Neural cell (in vitro differentiated cells): ENCODE results near the gene TMEM258. TPM values are rescaled to one million over a fixed set of nuclear protein-coding genes. Genes with fewer than 3 reads are reported as not detected.

Experiments used
- H2AFZ ChIP-seq: fragments of 200-600, 300-800 bp; sonication (generic), shearing (Covaris generic); 2 replicates; pipeline ENCODE4 v1.6.0; 2014; ENCODE audit warnings: low read depth, mild to moderate bottlenecking, antibody characterized with exemption, low read length, moderate library complexity
- H3F3A ChIP-seq: fragments of 200-600 bp; shearing (Covaris generic); 2 replicates; pipeline ENCODE4 v1.6.1; 2016; ENCODE audit warnings: mild to moderate bottlenecking, moderate library complexity, mixed read lengths, antibody characterized with exemption, low read length; ENCODE audit not compliant: insufficient read depth, poor library complexity, severe bottlenecking
- H3K27ac ChIP-seq: fragments of 200-600, 300-800 bp; sonication (generic), shearing (Covaris generic); 2 replicates; pipeline ENCODE4 v1.5.1; 2014; ENCODE audit warnings: mild to moderate bottlenecking, low read length, moderate library complexity
- H3K27me3 ChIP-seq: fragments of 300-800, 200-600 bp; sonication (generic), shearing (Covaris generic); 2 replicates; pipeline ENCODE4 v1.6.0; 2014; ENCODE audit warnings: mild to moderate bottlenecking, low read depth, low read length, moderate library complexity; ENCODE audit not compliant: insufficient read depth
- H3K36me3 ChIP-seq: fragments of 300-800, 200-600 bp; sonication (generic), shearing (Covaris generic); 2 replicates; pipeline ENCODE4 v1.5.1; 2014; ENCODE audit warnings: mild to moderate bottlenecking, antibody characterized with exemption, low read length, moderate library complexity; ENCODE audit not compliant: insufficient read depth
- H3K4me2 ChIP-seq: fragments of 300-800, 200-600 bp; sonication (generic), shearing (Covaris generic); 2 replicates; pipeline ENCODE4 v1.6.0; 2014; ENCODE audit warnings: mild to moderate bottlenecking, low read length
- H3K4me3 ChIP-seq: fragments of 300-800, 200-600 bp; sonication (generic), shearing (Covaris generic); 2 replicates; pipeline ENCODE4 v1.5.1; 2014; ENCODE audit warnings: mild to moderate bottlenecking, low read length, moderate library complexity
- H3K79me2 ChIP-seq: fragments of 200-600 bp; shearing (Covaris generic); replicated peaks from 2 replicates; pipeline ENCODE4 v1.6.0; 2014; ENCODE audit warnings: mild to moderate bottlenecking, low read length, moderate library complexity; ENCODE audit not compliant: insufficient read depth
- H3K9ac ChIP-seq: fragments of 300-800, 200-600 bp; sonication (generic), shearing (Covaris generic); 2 replicates; pipeline ENCODE4 v1.6.1; 2016; ENCODE audit warnings: mild to moderate bottlenecking, low read length, mixed read lengths
- H3K9me2 ChIP-seq: fragments of 200-600 bp; shearing (Covaris generic); 2 replicates; pipeline ENCODE4 v1.6.1; 2016; ENCODE audit warnings: mild to moderate bottlenecking, low read length, mixed read lengths; ENCODE audit not compliant: insufficient read depth
- H3K9me3 ChIP-seq: fragments of 200-600, 300-800 bp; sonication (generic), shearing (Covaris generic); 2 replicates; pipeline ENCODE4 v1.6.1; 2016; ENCODE audit warnings: mild to moderate bottlenecking, mixed run types, low read length, moderate library complexity, mixed read lengths
- H4K20me1 ChIP-seq: fragments of 200-600 bp; shearing (Covaris generic); 2 replicates; pipeline ENCODE4 v1.6.1; 2016; ENCODE audit warnings: mild to moderate bottlenecking, mixed run types; ENCODE audit not compliant: insufficient read depth
- CTCF ChIP-seq: fragments of 450-650 bp; IDR thresholded peaks from 2 replicates; pipeline ENCODE4 v1.5.1; 2014; ENCODE audit warnings: antibody characterized with exemption, mild to moderate bottlenecking, moderate library complexity; ENCODE audit not compliant: poor library complexity, severe bottlenecking
- EP300 ChIP-seq: fragments of 450-650 bp; conservative IDR thresholded peaks from 2 replicates; pipeline ENCODE4 v1.6.1; 2014; ENCODE audit warnings: antibody characterized with exemption, mild to moderate bottlenecking, moderate library complexity; ENCODE audit not compliant: poor library complexity, severe bottlenecking
- EZH2 ChIP-seq: fragments of 200-600, 300-800 bp; shearing (Covaris generic), sonication (generic); IDR thresholded peaks from 2 replicates; pipeline ENCODE4 v1.6.1; 2014; ENCODE audit warnings: antibody characterized with exemption, low read length, borderline replicate concordance, mild to moderate bottlenecking; ENCODE audit not compliant: insufficient read depth, poor library complexity, severe bottlenecking
- MXI1 ChIP-seq: fragments of 450-650 bp; conservative IDR thresholded peaks from 2 replicates; pipeline ENCODE4 v1.6.1; 2014; ENCODE audit warnings: antibody characterized with exemption, mild to moderate bottlenecking; ENCODE audit not compliant: poor library complexity, severe bottlenecking
- POLR2AphosphoS5 ChIP-seq: IDR thresholded peaks from 2 replicates; pipeline ENCODE4 v1.6.1; 2012
- RAD21 ChIP-seq: fragments of 450-650 bp; conservative IDR thresholded peaks from 2 replicates; pipeline ENCODE4 v1.6.1; 2014; ENCODE audit warnings: antibody characterized with exemption, mild to moderate bottlenecking, moderate library complexity
- REST ChIP-seq: IDR thresholded peaks from 2 replicates; pipeline ENCODE4 v1.6.1; 2012; ENCODE audit warnings: borderline replicate concordance
- SMC3 ChIP-seq: fragments of 450-650 bp; conservative IDR thresholded peaks from 2 replicates; pipeline ENCODE4 v1.6.1; 2014; ENCODE audit warnings: antibody characterized with exemption, mild to moderate bottlenecking, moderate library complexity; ENCODE audit not compliant: poor library complexity
- TAF1 ChIP-seq: IDR thresholded peaks from 2 replicates; pipeline ENCODE4 v1.6.1; 2012; ENCODE audit warnings: low read depth
- polyA plus RNA-seq: library from polyadenylated mRNA; depleted of rRNA; stranded (reverse); fragments of >200 nt; gene quantifications from 2 replicates; pipeline ENCODE4 v1.2.3, GENCODE V29; 2014

The TMEM258 gene
- polyA plus RNA-seq, 1 donor from 2014 or later = 134 TPM

- no peak overlapping the region for H3K27ac ChIP-seq
- H2AFZ ChIP-seq = no peak overlapping the region
- H3K27me3 ChIP-seq = no peaks in the 10 kb centered on the region
- peaks cover 4% of the 10 kb centered on the region for H4K20me1 ChIP-seq
- H3K9me2 ChIP-seq = no peaks in the 10 kb centered on the region
- no peak overlapping the region for H3K9ac ChIP-seq
- TF ChIP-seq MXI1 (no peak), EP300 (no peak), TAF1 (no peak), REST (no peak), POLR2AphosphoS5 (no peak), SMC3 (no peak), CTCF (no peak), EZH2 (no peak), RAD21 (no peak)
- peaks cover 47% of the 10 kb centered on the region for H3K79me2 ChIP-seq
- no peaks in the 10 kb centered on the region for H3K9me3 ChIP-seq
- no peaks in the 10 kb centered on the region for H3F3A ChIP-seq
- H3K4me3 ChIP-seq = no peak overlapping the region
- H3K4me2 ChIP-seq = no peak overlapping the region
- peaks cover 20% of the 10 kb centered on the region for H3K36me3 ChIP-seq
Measured at GRCh38 chr11:61838921-61839320, 46.5 kb upstream of the TMEM258 start.

- Histone ChIP-seq H3K36me3 (peaks cover 20% of the 10 kb centered on the region), H3K4me2 (no peak overlapping the region), H3K27me3 (no peaks in the 10 kb centered on the region), H3K4me3 (no peak overlapping the region), H3F3A (no peaks in the 10 kb centered on the region), H3K79me2 (peaks cover 51% of the 10 kb centered on the region), H3K9ac (no peak overlapping the region), H4K20me1 (peaks cover 4% of the 10 kb centered on the region), H3K27ac (no peak overlapping the region), H3K9me3 (no peaks in the 10 kb centered on the region), H3K9me2 (no peaks in the 10 kb centered on the region), H2AFZ (no peak overlapping the region)
- no peak for TF ChIP-seq POLR2AphosphoS5
- no peak for TF ChIP-seq MXI1
- no peak for TF ChIP-seq CTCF
- no peak for TF ChIP-seq REST
- no peak for TF ChIP-seq EZH2
- no peak for TF ChIP-seq EP300
- no peak for TF ChIP-seq TAF1
- TF ChIP-seq SMC3 = no peak
- no peak for TF ChIP-seq RAD21
Measured at GRCh38 chr11:61838501-61838900, 46.1 kb upstream of the TMEM258 start.
